WTC11 (cell line): ENCODE results near the gene EHMT1. TPM values are rescaled to one million over a fixed set of nuclear protein-coding genes. Genes with fewer than 3 reads are reported as not detected.

Experiments
- ATAC-seq: fragments of 200-7000 bp; cut with Tn5 transposase; 2 replicates; pipeline ENCODE4 v1.10.0; 2021; ENCODE audit warnings: mild to moderate bottlenecking, moderate library complexity
- CTCF ChIA-PET: fragments of 300-600 bp; sonication (Branson Sonifier 250); formaldehyde crosslinking; loops from one replicate; lab custom pipeline; 2021; ENCODE audit warnings: antibody characterized with exemption; lab: Charles Lee
- POLR2A ChIA-PET: fragments of 350-600 bp; sonication (Branson Sonifier 250); formaldehyde crosslinking; loops from one replicate; lab custom pipeline; 2021; ENCODE audit warnings: antibody characterized with exemption; lab: Charles Lee
- DNase-seq: peaks from one replicate; pipeline ENCODE4 v3.0.0; 2021; ENCODE audit warnings: low spot score
- H3K27ac Mint-ChIP-seq: 2 replicates; pipeline ENCODE4 v1.8.0; 2021; ENCODE audit warnings: mixed read lengths
- H3K27me3 Mint-ChIP-seq: 2 replicates; pipeline ENCODE4 v1.8.0; 2021; ENCODE audit warnings: low read depth, mild to moderate bottlenecking, moderate library complexity, mixed read lengths
- H3K36me3 Mint-ChIP-seq: 2 replicates; pipeline ENCODE4 v1.8.0; 2021; ENCODE audit warnings: mixed read lengths
- H3K4me1 Mint-ChIP-seq: 2 replicates; pipeline ENCODE4 v1.8.0; 2022; ENCODE audit warnings: mixed read lengths
- H3K4me3 Mint-ChIP-seq: 2 replicates; pipeline ENCODE4 v1.8.0; 2021; ENCODE audit warnings: mild to moderate bottlenecking, moderate library complexity, mixed read lengths
- H3K9me3 Mint-ChIP-seq: 2 replicates; pipeline ENCODE4 v1.8.0; 2021; ENCODE audit warnings: mixed read lengths
- CDX4 ChIP-seq: fragments of 250-450 bp; sonication (Bioruptor Pico); IDR thresholded peaks from 2 replicates; pipeline ENCODE4 v1.9.0; 2021; ENCODE audit warnings: moderate library complexity, mild to moderate bottlenecking, inconsistent platforms, borderline replicate concordance
- CREM ChIP-seq: sonication (generic); formaldehyde crosslinking; IDR thresholded peaks from 2 replicates; pipeline ENCODE4 v1.8.1; 2022; ENCODE audit warnings: mild to moderate bottlenecking, missing genetic modification reagents, moderate library complexity
- CTCF ChIP-seq: fragments of 200-600 bp; IDR thresholded peaks from 2 replicates; pipeline ENCODE4 v1.8.0; 2022; ENCODE audit warnings: antibody characterized with exemption
- E2F1 ChIP-seq: sonication (generic); formaldehyde crosslinking; IDR thresholded peaks from 2 replicates; pipeline ENCODE4 v1.8.0; 2022; ENCODE audit warnings: mild to moderate bottlenecking, missing genetic modification reagents
- ESRRA ChIP-seq: sonication (generic); formaldehyde crosslinking; IDR thresholded peaks from 2 replicates; pipeline ENCODE4 v1.8.1; 2022; ENCODE audit warnings: mild to moderate bottlenecking, missing genetic modification reagents, borderline replicate concordance
- GRHL2 ChIP-seq: fragments of 250-450 bp; sonication (Bioruptor Pico); IDR thresholded peaks from 2 replicates; pipeline ENCODE4 v1.8.0; 2022; ENCODE audit warnings: mild to moderate bottlenecking, moderate library complexity; ENCODE audit not compliant: insufficient replicate concordance, severe bottlenecking
- IRF2 ChIP-seq: sonication (generic); formaldehyde crosslinking; IDR thresholded peaks from 2 replicates; pipeline ENCODE4 v1.8.0; 2022; ENCODE audit warnings: low read depth, missing genetic modification reagents, borderline replicate concordance
- MXD4 ChIP-seq: fragments of 250-450 bp; sonication (Bioruptor Pico); IDR thresholded peaks from 2 replicates; pipeline ENCODE4 v1.8.0; 2021; ENCODE audit warnings: mild to moderate bottlenecking, moderate library complexity, borderline replicate concordance
- NR1H2 ChIP-seq: sonication (generic); formaldehyde crosslinking; IDR thresholded peaks from 2 replicates; pipeline ENCODE4 v1.9.0; 2021; ENCODE audit warnings: mild to moderate bottlenecking, moderate library complexity, missing genetic modification reagents
- NR2C2 ChIP-seq: sonication (generic); formaldehyde crosslinking; IDR thresholded peaks from 2 replicates; pipeline ENCODE4 v1.8.0; 2022; ENCODE audit warnings: mild to moderate bottlenecking, missing genetic modification reagents
- OVOL2 ChIP-seq: fragments of 250-450 bp; sonication (Bioruptor Pico); IDR thresholded peaks from 2 replicates; pipeline ENCODE4 v1.9.0; 2021; ENCODE audit warnings: mild to moderate bottlenecking, borderline replicate concordance
- TCF7 ChIP-seq: sonication (generic); formaldehyde crosslinking; IDR thresholded peaks from 2 replicates; pipeline ENCODE4 v1.8.0; 2022; ENCODE audit warnings: mild to moderate bottlenecking, low read depth, missing genetic modification reagents, moderate library complexity
- ZNF121 ChIP-seq: sonication (generic); formaldehyde crosslinking; IDR thresholded peaks from 2 replicates; pipeline ENCODE4 v1.8.0; 2023; ENCODE audit warnings: missing genetic modification reagents
- total RNA-seq: library from RNA; stranded (reverse); gene quantifications from 3 replicates; pipeline ENCODE4 v1.2.3, GENCODE V29; 2021
- TF ChIP-seq, protein P1 (sequence below): sonication (generic); formaldehyde crosslinking; IDR thresholded peaks from 2 replicates; pipeline ENCODE4 v1.8.1; 2022; ENCODE audit warnings: mild to moderate bottlenecking, moderate library complexity, missing genetic modification reagents
- TF ChIP-seq, protein P2 (sequence below): sonication (generic); formaldehyde crosslinking; IDR thresholded peaks from 2 replicates; pipeline ENCODE4 v1.8.1; 2023; ENCODE audit warnings: mild to moderate bottlenecking, missing genetic modification reagents, borderline replicate concordance
- TF ChIP-seq, protein P3 (sequence below): sonication (generic); formaldehyde crosslinking; IDR thresholded peaks from 2 replicates; pipeline ENCODE4 v1.8.1; 2022; ENCODE audit warnings: mild to moderate bottlenecking, missing genetic modification reagents, moderate library complexity, borderline replicate concordance

EHMT1 gene
- total RNA-seq, 1 experiment from 2014 or later = 170 TPM

DNA sequence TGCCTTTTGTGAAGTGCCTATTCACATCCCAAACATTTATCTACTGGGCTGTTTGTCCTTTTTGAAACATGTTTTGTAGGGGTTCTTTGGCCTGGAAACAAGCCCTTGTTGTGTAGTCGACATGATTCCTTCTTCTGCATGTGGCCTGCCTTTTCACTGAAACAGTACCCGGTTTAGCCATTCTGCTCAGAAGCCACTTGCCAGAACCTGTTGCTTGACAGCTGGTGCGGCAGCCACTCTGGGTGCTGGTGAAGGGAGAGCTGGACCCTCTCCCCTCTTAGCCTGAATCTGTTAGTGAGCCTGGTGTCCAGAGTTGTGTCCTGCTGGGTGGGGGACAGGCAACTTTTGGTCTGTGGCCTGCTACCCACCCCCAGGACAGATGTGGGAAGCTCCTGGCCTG, 129.9 kb downstream of the EHMT1 start:
- ATAC-seq = no peak
- no peaks in the 10 kb centered on the region for H3K27me3 Mint-ChIP-seq
- peaks cover 44% of the 10 kb centered on the region for H3K36me3 Mint-ChIP-seq
- no peaks in the 10 kb centered on the region for H3K9me3 Mint-ChIP-seq
- H3K4me3 Mint-ChIP-seq = no peak overlapping the region
- TF ChIP-seq NR2C2 (no peak), CREM (no peak), OVOL2 (CRISPR knock-in tag) (no peak), NR1H2 (CRISPR knock-in tag) (no peak), E2F1 (CRISPR knock-in tag) (no peak)
- TF ChIP-seq, protein P1, sequence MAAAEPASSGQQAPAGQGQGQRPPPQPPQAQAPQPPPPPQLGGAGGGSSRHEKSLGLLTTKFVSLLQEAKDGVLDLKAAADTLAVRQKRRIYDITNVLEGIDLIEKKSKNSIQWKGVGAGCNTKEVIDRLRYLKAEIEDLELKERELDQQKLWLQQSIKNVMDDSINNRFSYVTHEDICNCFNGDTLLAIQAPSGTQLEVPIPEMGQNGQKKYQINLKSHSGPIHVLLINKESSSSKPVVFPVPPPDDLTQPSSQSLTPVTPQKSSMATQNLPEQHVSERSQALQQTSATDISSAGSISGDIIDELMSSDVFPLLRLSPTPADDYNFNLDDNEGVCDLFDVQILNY (CRISPR knock-in tag) = no peak
- H3K4me1 Mint-ChIP-seq = peaks cover 6% of the 10 kb centered on the region
- H3K27ac Mint-ChIP-seq = no peak overlapping the region
- no peak for DNase-seq
- POLR2A ChIA-PET = no interaction called here
- CTCF ChIA-PET = interaction anchor here (1.3 kb wide), 1 partner anchor 76 kb away, joined by 5 read pairs; no protein-coding TSS in a partner anchor

DNA sequence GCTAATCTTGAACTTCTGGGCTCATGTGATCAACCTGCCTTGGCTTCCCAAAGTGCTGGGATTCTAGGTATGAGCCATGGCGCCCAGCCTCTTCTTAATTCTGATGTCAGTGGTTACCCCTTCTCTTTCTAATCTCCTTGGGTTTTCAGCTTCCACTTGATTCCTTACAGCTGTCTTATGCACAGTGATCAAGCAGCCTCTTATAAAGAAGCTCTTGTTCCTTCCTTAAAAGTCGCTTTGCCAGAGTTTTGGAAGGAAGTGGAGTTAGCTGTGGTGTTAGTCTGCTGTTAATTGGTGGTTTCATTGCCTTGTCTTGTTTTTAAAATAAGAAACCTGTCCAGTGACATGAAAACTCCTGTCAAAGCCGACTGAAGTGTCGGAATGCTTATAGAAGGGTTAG, 130.7 kb downstream of the EHMT1 start:
- no peak overlapping the region for H3K27ac Mint-ChIP-seq
- H3K36me3 Mint-ChIP-seq = peaks cover 44% of the 10 kb centered on the region
- ATAC-seq = no peak
- H3K4me1 Mint-ChIP-seq = peaks cover 6% of the 10 kb centered on the region
- POLR2A ChIA-PET = no interaction called here
- DNase-seq = no peak
- TF ChIP-seq, protein P2, sequence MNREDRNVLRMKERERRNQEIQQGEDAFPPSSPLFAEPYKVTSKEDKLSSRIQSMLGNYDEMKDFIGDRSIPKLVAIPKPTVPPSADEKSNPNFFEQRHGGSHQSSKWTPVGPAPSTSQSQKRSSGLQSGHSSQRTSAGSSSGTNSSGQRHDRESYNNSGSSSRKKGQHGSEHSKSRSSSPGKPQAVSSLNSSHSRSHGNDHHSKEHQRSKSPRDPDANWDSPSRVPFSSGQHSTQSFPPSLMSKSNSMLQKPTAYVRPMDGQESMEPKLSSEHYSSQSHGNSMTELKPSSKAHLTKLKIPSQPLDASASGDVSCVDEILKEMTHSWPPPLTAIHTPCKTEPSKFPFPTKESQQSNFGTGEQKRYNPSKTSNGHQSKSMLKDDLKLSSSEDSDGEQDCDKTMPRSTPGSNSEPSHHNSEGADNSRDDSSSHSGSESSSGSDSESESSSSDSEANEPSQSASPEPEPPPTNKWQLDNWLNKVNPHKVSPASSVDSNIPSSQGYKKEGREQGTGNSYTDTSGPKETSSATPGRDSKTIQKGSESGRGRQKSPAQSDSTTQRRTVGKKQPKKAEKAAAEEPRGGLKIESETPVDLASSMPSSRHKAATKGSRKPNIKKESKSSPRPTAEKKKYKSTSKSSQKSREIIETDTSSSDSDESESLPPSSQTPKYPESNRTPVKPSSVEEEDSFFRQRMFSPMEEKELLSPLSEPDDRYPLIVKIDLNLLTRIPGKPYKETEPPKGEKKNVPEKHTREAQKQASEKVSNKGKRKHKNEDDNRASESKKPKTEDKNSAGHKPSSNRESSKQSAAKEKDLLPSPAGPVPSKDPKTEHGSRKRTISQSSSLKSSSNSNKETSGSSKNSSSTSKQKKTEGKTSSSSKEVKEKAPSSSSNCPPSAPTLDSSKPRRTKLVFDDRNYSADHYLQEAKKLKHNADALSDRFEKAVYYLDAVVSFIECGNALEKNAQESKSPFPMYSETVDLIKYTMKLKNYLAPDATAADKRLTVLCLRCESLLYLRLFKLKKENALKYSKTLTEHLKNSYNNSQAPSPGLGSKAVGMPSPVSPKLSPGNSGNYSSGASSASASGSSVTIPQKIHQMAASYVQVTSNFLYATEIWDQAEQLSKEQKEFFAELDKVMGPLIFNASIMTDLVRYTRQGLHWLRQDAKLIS = no peak
- TF ChIP-seq ZNF121 (CRISPR knock-in tag) (no peak), CDX4 (CRISPR knock-in tag) (no peak), GRHL2 (no peak), MXD4 (CRISPR knock-in tag) (no peak), CTCF (no peak), TCF7 (CRISPR knock-in tag) (no peak), ESRRA (no peak), IRF2 (no peak)
- TF ChIP-seq, protein P3, sequence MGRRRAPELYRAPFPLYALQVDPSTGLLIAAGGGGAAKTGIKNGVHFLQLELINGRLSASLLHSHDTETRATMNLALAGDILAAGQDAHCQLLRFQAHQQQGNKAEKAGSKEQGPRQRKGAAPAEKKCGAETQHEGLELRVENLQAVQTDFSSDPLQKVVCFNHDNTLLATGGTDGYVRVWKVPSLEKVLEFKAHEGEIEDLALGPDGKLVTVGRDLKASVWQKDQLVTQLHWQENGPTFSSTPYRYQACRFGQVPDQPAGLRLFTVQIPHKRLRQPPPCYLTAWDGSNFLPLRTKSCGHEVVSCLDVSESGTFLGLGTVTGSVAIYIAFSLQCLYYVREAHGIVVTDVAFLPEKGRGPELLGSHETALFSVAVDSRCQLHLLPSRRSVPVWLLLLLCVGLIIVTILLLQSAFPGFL (CRISPR knock-in tag) = no peak
- H3K9me3 Mint-ChIP-seq = no peaks in the 10 kb centered on the region
- no peaks in the 10 kb centered on the region for H3K27me3 Mint-ChIP-seq
- no peak overlapping the region for H3K4me3 Mint-ChIP-seq
- CTCF ChIA-PET = interaction anchor here (1.3 kb wide), 1 partner anchor 77 kb away, joined by 5 read pairs; no protein-coding TSS in a partner anchor
